ENCODE results near the gene STK11IP. TPM values are rescaled to one million over a fixed set of nuclear protein-coding genes. Genes with fewer than 3 reads are reported as not detected.

STK11IP gene
- total RNA-seq, 8 experiments from 2014 or later: 7.2 to 28.2 (median 15.4) TPM

DNA sequence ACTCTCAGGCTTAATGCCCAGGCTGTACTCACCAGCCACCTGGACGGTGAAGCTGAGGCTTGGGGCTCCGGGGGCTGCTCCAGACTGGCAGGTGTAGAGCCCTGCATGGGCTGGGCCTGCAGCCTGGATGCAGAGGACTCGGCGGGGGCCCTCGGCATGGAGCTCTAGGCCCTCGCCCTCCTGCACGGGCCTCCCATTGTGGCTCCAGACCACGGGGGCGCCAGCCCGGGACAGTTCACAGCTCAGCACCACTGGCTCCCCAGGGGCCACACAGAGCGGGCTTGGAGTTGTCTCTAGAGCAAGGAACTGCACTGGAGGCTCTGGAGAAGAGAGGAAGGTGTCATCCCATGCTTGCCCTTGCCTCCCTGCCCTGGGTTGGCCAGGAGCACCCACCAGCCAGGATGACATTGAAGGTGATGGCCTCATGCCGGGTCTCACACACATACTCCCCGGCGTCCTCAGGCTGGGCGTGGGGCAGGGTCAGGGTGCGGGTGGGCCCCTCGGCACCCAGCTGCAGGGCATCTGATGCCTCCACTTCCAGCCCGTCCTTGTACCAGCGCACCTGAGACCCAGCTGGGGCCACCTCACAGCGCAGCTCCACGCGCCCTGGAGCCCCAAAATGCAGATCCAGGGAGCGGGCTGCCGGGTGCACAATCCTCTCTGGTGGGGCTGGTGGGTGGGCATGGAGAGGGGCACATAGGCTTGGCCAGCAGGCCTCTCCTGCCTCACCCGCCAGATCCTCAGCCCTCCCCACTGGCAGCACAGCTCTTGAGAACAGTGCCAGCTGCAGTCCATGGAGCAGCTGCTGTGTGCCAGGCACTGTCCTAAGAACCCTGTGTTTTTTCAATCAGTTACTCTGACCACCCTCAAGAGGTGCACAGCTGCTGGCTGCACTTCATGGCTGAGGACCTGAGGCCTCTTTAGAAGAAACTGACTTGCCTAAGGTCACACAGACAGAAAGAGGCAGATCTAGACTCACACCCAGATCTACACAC lies 39.6 kb upstream of the STK11IP start:
- 87 to 100% (median 95%) methylated on average over 1 to 8 of the region's 25 CpGs; no CpG with 5 or more reads in 6 of the 10 experiments for WGBS, 10 experiments
- ATAC-seq (replicated peaks in 6 of 8): no peak
- peaks cover 4% of the 10 kb centered on the region in 2 donors for H3K4me1 ChIP-seq (replicated peaks in 1 of 2)
- H3K4me3 ChIP-seq: no peak overlapping the region
- in situ Hi-C loops (cut with MboI; ENCODE audit: low pct_unique_long_range_greater_than_20kb in 2 of 9, low sequenced_read_pairs in 9 of 9, unreplicated experiment in 9 of 9): no loop called here
- no peak overlapping the region for H3K27ac ChIP-seq

DNA sequence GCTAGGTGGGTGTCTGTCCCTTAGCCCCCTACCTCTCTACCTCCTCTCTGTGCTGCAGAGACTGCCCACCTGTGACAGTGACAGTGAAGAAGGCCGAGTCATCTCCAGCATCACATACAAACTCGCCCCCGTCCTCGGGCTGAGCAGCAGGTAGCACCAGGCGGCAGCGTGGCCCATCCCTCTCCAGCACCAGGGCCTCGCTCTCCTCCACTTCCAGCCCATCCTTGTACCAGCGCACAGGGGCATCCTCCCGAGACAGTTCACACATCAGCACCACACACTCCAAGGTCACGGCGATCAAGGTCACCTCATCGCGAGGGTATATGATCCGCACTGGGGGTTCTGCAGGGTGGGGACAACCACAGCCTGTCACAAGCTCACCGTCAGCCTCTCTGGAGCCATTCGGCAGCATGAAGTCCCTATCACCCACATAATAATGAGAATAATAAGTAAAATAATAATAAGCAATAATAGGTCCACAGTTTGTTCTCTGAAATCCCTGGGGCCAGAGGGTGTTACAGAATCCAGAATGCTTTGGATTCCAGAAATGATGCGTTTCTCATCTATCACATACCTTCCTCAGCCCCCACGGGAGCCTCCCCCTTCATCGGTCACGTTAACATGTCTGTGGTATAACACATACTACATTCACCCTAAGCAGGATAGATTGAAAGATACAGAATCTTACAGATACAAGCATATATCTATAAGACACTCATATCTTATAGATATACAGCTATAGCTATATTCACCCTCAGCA lies 38.3 kb upstream of the STK11IP start:
- no peak for ATAC-seq (replicated peaks in 6 of 8)
- H3K4me3 ChIP-seq: no peak overlapping the region
- H3K27ac ChIP-seq: no peak overlapping the region
- no peaks in the 10 kb centered on the region for H3K4me1 ChIP-seq (replicated peaks in 1 of 2)
- in situ Hi-C loops (cut with MboI; ENCODE audit: low pct_unique_long_range_greater_than_20kb in 2 of 9, low sequenced_read_pairs in 9 of 9, unreplicated experiment in 9 of 9): no loop called here
- WGBS, 10 experiments: 18 to 100% (median 80%) methylated on average over 1 to 13 of the region's 20 CpGs; no CpG with 5 or more reads in 3 of the 10 experiments

DNA sequence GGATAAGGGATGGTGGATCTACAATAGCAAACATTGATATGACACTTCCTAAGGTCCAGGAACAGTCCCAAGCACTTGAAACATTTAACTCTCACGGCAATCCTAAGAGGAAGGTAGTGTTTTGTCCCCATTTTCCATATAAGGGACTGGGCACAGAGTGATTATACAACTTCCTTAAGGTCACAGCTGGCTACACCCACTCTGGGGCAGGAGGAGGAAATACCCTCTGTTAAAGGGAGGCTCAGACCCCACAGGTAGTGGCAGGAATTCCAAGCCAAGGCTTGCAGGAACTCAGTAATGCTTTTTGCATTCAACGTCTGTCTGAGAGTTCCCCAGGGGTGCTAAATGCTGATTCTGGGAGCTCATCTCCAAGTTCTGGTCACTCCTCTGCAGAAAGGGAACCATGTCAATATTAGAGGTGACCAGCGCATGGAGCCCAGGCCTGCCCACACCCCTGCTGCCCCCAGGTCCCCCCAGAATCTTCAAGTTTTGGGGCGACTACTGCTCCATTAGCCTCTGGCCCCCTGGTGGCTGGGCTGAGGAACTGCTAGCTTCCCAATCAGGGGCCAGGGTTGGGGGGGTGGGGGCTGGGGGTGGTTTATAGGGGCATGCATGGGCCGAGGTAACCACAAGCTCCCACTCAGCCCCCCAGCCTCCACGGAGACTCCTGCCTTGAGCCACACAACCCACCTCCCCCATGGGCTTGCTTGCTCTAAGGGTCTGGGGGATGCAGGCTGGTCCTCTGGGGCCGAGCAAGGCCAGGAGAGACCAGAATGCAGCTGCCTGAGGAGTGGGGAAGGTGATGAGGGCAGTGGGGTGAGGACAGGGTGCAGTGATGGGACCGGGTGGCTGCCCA lies 37.4 kb upstream of the STK11IP start:
- peak in 4 of 8 experiments; percentile 7 to 51 (median 48) for ATAC-seq (replicated peaks in 6 of 8)
- WGBS, 10 experiments: 17 to 67% (median 32%) methylated on average over 1 of the region's 8 CpGs; no CpG with 5 or more reads in 4 of the 10 experiments
- in situ Hi-C loops (cut with MboI; ENCODE audit: low pct_unique_long_range_greater_than_20kb in 2 of 9, low sequenced_read_pairs in 9 of 9, unreplicated experiment in 9 of 9): no loop called here
- no peaks in the 10 kb centered on the region for H3K4me1 ChIP-seq (replicated peaks in 1 of 2)
- H3K4me3 ChIP-seq: no peak overlapping the region
- no peak overlapping the region for H3K27ac ChIP-seq

DNA sequence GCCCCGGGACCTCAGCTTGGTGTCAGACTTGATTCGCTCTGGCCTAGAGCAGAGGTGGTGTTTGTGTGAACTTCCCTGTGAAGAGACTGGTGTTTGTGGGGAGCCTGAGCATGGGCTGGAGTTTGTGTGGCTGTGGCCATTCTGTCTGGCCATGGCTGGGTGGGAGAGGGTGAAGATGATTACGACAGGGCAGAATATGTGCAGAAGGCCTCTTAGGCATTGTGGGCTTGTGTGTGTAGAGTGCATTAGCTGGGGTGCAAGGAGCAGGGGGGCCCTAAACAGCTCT lies 36.8 kb upstream of the STK11IP start:
- no peak overlapping the region for H3K4me3 ChIP-seq
- peak in 1 of 8 experiments; percentile 1 for ATAC-seq (replicated peaks in 6 of 8)
- H3K4me1 ChIP-seq (replicated peaks in 1 of 2): no peaks in the 10 kb centered on the region
- in situ Hi-C loops (cut with MboI; ENCODE audit: low pct_unique_long_range_greater_than_20kb in 2 of 9, low sequenced_read_pairs in 9 of 9, unreplicated experiment in 9 of 9): no loop called here
- 63 to 100% (median 80%) methylated on average over 1 to 2 of the region's 3 CpGs; no CpG with 5 or more reads in 7 of the 10 experiments for WGBS, 10 experiments
- H3K27ac ChIP-seq: no peak overlapping the region

DNA sequence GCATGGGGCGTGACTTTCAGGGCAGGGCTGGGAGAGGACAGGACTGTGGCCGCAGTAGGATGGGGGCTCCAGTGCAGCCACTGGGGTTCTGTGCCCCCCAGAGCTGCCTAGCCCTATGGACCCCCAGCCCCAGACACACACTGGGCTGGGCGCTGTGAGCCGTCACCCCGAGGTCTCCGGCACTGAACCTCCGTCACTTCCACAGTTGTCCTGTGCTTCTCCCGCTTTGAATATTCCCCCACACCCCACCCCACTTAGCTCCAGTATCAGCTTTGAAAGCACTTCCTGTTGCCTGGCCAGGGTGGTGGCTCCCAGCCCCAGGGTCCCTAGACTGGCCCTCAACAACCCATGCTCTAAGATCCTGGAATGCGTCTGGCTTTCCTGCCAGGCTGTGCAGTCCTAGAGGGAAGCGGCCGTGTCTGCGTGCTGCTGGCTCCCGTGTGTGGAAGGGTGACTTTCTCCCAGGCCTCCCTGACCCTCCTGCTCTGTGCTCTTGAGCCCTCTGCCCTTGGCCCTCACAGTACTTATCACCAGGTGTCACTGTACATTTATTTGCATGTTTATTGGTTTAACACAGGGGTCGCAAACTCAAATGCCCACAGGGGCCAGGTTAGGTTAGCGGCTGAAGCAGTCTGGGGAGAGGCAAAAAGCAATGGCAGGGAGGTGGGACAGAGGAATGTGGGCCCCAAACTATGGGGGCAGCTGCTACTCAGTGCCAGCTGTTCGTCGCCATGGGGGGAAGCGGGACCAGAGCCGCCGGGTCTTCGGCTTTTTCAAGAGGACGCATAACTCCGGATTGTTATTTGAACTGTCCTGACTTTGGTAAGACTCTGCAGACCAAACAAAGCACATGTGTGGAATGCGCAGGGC lies 36.2 kb upstream of the STK11IP start:
- no peak overlapping the region for H3K27ac ChIP-seq
- H3K4me3 ChIP-seq: no peak overlapping the region
- ATAC-seq (replicated peaks in 6 of 8): peak in 6 of 8 experiments; percentile 6 to 44 (median 18)
- in situ Hi-C loops (cut with MboI; ENCODE audit: low pct_unique_long_range_greater_than_20kb in 2 of 9, low sequenced_read_pairs in 9 of 9, unreplicated experiment in 9 of 9): no loop called here
- 43 to 80% (median 72%) methylated on average over 1 to 9 of the region's 24 CpGs; no CpG with 5 or more reads in 1 of the 10 experiments for WGBS, 10 experiments
- H3K4me1 ChIP-seq (replicated peaks in 1 of 2): no peaks in the 10 kb centered on the region

DNA sequence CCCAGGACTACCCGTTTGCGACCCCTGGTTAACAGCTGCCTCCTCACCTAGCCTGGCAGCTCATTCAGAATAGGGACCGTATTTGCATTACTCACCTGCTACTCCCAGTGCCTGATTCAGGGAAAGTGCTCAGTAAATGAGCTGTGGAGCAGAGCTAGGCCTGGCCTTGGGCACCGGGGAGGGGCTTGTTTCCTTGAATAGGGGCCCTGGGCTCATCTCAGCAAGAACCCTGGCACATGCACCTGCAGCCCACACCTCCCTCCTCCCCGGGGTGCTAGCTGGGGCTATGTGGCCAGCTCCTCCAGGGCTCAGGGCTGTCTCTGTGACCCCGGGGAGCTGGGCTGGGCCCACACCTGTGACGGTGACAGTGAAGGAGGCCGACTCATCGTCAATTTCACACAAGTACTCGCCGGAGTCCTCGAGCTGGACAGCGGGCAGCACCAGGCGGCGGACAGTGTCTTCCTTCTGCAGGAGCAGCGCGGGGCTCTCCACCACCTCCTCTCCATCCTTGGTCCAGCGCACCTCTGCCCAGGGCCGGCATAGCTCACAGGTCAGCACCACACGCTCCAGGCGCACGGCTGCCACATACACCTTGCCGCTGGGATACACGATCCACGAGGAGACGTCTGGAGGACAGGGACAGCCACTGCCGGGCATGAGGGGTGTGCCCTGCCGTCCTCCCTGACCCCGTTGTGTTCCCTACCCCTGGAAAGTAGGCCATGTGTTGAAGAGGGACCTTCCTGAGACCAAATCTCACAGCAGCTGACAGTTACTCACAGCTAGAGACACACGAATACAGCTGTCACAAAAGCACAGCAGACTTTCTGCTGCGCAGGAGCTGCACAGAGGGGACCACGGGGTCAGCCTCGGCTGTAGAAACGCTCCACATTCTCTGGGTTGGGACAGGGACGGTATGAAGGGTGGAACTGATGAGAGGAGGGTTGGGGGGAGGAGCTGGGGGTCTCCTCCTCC lies 35.3 kb upstream of the STK11IP start:
- peak in 1 of 8 experiments; percentile 6 for ATAC-seq (replicated peaks in 6 of 8)
- H3K4me3 ChIP-seq: no peak overlapping the region
- WGBS, 10 experiments: 20 to 83% (median 58%) methylated on average over 1 to 7 of the region's 35 CpGs
- no peak overlapping the region for H3K27ac ChIP-seq
- no peaks in the 10 kb centered on the region for H3K4me1 ChIP-seq (replicated peaks in 1 of 2)
- in situ Hi-C loops (cut with MboI; ENCODE audit: low pct_unique_long_range_greater_than_20kb in 2 of 9, low sequenced_read_pairs in 9 of 9, unreplicated experiment in 9 of 9): no loop called here

DNA sequence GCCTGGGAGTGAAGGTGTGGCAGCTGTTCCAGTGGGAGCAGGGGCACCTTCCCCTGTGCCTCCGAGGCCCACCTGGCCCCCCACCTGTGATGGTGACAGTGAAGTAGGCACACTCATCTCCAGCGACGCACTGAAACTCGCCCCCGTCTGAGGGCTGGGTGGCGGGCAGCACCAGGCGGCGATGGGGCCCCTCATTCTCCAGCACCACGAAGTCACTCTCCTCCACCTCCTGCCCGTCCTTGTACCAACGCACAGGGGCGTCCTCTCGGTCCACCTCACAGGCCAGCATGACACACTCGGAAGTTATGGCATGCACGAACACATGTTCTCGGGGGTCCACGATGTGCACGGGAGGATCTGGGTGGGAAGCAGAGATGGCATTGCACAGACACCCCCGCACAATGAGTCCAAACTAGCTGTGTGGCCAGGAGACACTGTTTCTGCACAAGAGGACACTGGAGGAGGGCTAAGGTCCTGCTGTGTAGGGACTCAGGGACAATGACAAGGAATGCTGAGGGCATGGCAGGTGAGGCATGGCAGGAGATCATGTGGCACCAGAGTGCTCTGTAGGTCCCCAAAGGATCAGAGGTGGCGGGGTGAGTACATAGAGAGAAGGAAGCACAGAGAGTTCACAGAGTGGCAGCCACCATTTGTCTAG lies 34.3 kb upstream of the STK11IP start:
- in situ Hi-C loops (cut with MboI; ENCODE audit: low pct_unique_long_range_greater_than_20kb in 2 of 9, low sequenced_read_pairs in 9 of 9, unreplicated experiment in 9 of 9): no loop called here
- H3K4me1 ChIP-seq (replicated peaks in 1 of 2): no peaks in the 10 kb centered on the region
- H3K27ac ChIP-seq: no peak overlapping the region
- 69 to 100% (median 90%) methylated on average over 1 to 6 of the region's 20 CpGs; no CpG with 5 or more reads in 5 of the 10 experiments for WGBS, 10 experiments
- H3K4me3 ChIP-seq: no peak overlapping the region
- no peak for ATAC-seq (replicated peaks in 6 of 8)

DNA sequence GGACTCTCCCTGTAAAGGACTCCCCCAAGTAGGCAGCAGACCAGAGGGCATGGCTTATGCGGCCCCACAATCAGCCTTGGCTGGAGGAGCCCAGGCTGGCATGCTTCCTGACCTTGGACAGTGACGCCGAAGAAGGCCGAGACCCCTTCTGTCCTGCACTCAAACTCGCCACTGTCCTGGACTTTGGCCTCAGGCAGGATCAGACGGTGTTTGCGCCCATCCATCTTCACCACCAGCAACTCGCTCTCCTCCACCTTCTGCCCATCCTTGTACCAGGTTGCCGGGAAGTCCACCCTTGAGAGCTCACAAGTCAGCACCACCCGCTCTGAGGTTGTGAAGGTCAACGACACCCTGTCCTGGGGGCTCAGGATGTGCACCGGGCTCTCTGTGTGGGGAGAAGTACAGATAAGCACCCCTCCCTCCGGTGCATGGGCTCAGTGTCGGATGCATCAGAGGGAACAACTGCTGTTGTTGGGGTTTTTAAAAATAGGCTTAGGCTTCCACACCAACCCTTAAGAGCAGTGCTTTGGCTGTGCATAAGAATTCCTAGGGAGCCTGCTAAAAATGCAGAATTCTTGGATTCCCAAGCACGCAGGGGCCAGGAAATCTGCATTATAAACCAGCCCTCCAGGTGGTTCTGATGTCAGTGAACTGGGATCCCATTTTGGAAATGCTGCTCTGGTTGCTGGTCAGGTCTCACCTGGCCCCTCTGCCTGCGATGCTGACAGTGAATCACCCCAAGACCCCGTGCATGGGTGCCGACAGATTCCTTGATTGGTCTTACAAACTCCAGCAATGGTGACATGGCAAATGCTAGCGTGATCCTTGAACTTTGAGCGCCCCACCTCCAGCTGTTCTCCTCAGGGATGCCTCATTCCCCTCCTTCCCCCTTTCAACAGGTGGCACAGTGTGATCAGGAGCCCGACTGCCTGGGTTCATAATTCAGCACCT lies 32.3 kb upstream of the STK11IP start:
- WGBS, 10 experiments: 51 to 96% (median 63%) methylated on average over 1 to 9 of the region's 21 CpGs; no CpG with 5 or more reads in 2 of the 10 experiments
- in situ Hi-C loops (cut with MboI; ENCODE audit: low pct_unique_long_range_greater_than_20kb in 2 of 9, low sequenced_read_pairs in 9 of 9, unreplicated experiment in 9 of 9): no loop called here
- peaks cover 9 to 11% of the 10 kb centered on the region in 2 donors for H3K4me1 ChIP-seq (replicated peaks in 1 of 2)
- no peak overlapping the region for H3K4me3 ChIP-seq
- no peak for ATAC-seq (replicated peaks in 6 of 8)
- H3K27ac ChIP-seq: no peak overlapping the region

DNA sequence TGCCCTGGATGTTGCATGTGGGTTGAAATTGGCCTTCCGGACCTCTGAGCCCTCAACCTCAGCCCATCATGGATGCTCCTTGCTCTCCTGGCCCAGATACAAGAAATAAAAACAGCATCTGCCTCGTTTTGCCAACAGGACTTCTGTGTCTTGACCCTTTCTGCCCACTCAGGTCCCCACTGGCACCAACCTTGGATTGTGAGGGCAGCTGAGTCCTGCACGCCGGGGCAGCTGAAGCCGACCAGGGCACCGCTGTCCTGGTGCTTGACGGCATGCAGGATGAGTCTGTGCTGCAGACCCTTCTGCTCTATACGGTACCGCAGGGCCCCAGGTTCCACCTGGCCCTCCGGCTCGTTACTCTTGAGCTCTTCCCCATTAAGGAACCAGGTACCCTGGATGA lies 31.0 kb upstream of the STK11IP start:
- H3K4me1 ChIP-seq (replicated peaks in 1 of 2): peaks cover 11% of the 10 kb centered on the region in 2 donors
- no peak overlapping the region for H3K4me3 ChIP-seq
- no peak for ATAC-seq (replicated peaks in 6 of 8)
- no peak overlapping the region for H3K27ac ChIP-seq
- WGBS, 10 experiments: 49 to 100% (median 90%) methylated on average over 1 to 5 of the region's 11 CpGs; no CpG with 5 or more reads in 4 of the 10 experiments
- in situ Hi-C loops (cut with MboI; ENCODE audit: low pct_unique_long_range_greater_than_20kb in 2 of 9, low sequenced_read_pairs in 9 of 9, unreplicated experiment in 9 of 9): no loop called here

DNA sequence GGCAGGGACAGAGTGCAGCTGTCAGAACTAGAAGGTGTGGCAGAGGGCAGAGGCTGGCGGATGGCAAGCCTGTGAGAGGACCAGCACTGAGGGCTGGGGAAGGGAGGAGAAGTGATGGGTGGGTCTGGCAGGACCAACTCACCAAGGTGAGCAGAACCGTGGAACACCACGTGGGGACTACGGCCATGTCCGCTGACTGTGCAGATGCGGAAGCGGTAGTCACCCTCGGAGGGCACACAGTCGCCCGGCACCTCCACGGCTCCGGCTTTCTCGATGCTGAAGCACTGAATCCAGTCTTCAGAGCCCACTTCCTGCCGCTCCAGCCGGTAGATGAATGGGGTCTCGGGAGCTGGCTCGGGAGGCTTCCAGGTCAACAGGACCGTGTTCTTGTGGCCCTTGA lies 30.5 kb upstream of the STK11IP start:
- H3K4me3 ChIP-seq: no peak overlapping the region
- no peak overlapping the region for H3K27ac ChIP-seq
- WGBS, 10 experiments: 83 to 100% methylated on average over 6 to 11 of the region's 18 CpGs; no CpG with 5 or more reads in 8 of the 10 experiments
- in situ Hi-C loops (cut with MboI; ENCODE audit: low pct_unique_long_range_greater_than_20kb in 2 of 9, low sequenced_read_pairs in 9 of 9, unreplicated experiment in 9 of 9): no loop called here
- H3K4me1 ChIP-seq (replicated peaks in 1 of 2): peaks cover 16% of the 10 kb centered on the region in 2 donors
- no peak for ATAC-seq (replicated peaks in 6 of 8)
